Esophagus squamous epithelium (tissue), 4 donors: ENCODE results near the gene PMM1.

Experiments
- CTCF ChIP-seq, 6 experiments: fragments of 450-650 bp in 4 of 6; fragments of 200-600 bp in 2 of 6; sonication (generic) in 2 of 6; IDR thresholded peaks; one replicate each; pipeline ENCODE4 v1.5.1; 2016 to 2019; ENCODE audit warnings: antibody characterized with exemption in 6 of 6, mild to moderate bottlenecking in 4 of 6, moderate library complexity in 4 of 6
- POLR2A ChIP-seq, 4 donors: fragments of 450-650 bp; IDR thresholded peaks; one replicate each; pipeline ENCODE4 v1.6.1; 2017; ENCODE audit warnings: antibody characterized with exemption in 4 of 4, mild to moderate bottlenecking in 4 of 4, moderate library complexity in 3 of 4

GRCh38 chr22:41589391-41590241 lies at the start of gene PMM1:
- peak in 1 of 6 experiments; percentile 7 for TF ChIP-seq CTCF (IDR thresholded peaks at IDR 0.05)
- peak in 3 of 4 donors; percentile 31 to 94 (median 87) for TF ChIP-seq POLR2A (IDR thresholded peaks at IDR 0.05)
